ENCODE data around the gene IGF2R. TPM values are rescaled to one million over a fixed set of nuclear protein-coding genes. Genes with fewer than 3 reads are reported as not detected.
"Not testable (repeated sequence)": the region's sequence is repeated elsewhere in the genome, so short reads cannot be mapped to it uniquely, and the experiment has no call there.

Gene IGF2R
- polyA plus RNA-seq, 1 donor (not counting 4 experiments of a cell fraction or from before 2014, with no cell fraction given) = 40.9 TPM

DNA sequence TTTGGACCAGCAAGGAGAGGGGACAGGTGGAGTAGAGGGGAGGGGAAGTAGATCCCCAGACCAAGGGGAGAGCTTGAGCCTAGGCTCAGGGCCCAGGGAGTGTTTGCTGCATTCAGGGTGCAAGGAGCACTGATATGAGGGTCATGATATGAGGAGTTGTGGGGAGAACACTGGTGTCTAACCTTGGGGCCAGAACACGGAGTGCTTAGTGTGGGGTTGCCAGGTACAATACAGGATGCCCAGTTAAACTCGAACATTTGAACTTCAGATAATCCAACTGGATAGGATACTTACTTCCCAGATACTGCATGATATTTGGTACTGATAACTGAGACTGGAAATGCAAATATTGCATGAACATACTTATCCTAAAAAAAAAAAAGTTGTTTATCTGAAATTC lies 155.1 kb downstream of the IGF2R start:
- Histone ChIP-seq H3K36me3 (ENCODE audit: control insufficient read depth in 2 of 2, extremely low read depth in 1 of 2, insufficient read depth in 2 of 2, low read length in 2 of 2) (peaks cover 0 to 6% of the 10 kb centered on the region in 2 experiments), H3K4me3 (ENCODE audit: control insufficient read depth in 2 of 3, extremely low read depth in 1 of 3, insufficient read depth in 2 of 3, low read depth in 1 of 3, low read length in 3 of 3) (no peak overlapping the region), H3K79me2 (ENCODE audit: control insufficient read depth, insufficient read depth, low read length) (no peaks in the 10 kb centered on the region), H3K4me1 (ENCODE audit: control insufficient read depth, extremely low read depth, insufficient read depth, low read length) (no peaks in the 10 kb centered on the region), H4K20me1 (ENCODE audit: control insufficient read depth, extremely low read depth, insufficient read depth, low read length) (no peaks in the 10 kb centered on the region), H3K4me2 (ENCODE audit: control insufficient read depth, extremely low read depth, insufficient read depth, low read depth, low read length) (no peak overlapping the region), H3K9me3 (ENCODE audit: control insufficient read depth, low read depth, low read length) (no peaks in the 10 kb centered on the region), H2AFZ (ENCODE audit: control insufficient read depth, low read length) (no peak overlapping the region), H3K9ac (ENCODE audit: control insufficient read depth, extremely low read depth, insufficient read depth, low read length) (no peak overlapping the region), H3K9me1 (ENCODE audit: control insufficient read depth, extremely low read depth, insufficient read depth, low read length) (no peaks in the 10 kb centered on the region), H3K27ac (ENCODE audit: control insufficient read depth, insufficient read depth, low read length) (no peak overlapping the region), H3K27me3 (ENCODE audit: control insufficient read depth, extremely low read depth, insufficient read depth, low read length) (no peaks in the 10 kb centered on the region)
- DNase-seq (ENCODE audit: low read depth, low spot score) = no peak
- no peak for FAIRE-seq
- TF ChIP-seq, protein P1, sequence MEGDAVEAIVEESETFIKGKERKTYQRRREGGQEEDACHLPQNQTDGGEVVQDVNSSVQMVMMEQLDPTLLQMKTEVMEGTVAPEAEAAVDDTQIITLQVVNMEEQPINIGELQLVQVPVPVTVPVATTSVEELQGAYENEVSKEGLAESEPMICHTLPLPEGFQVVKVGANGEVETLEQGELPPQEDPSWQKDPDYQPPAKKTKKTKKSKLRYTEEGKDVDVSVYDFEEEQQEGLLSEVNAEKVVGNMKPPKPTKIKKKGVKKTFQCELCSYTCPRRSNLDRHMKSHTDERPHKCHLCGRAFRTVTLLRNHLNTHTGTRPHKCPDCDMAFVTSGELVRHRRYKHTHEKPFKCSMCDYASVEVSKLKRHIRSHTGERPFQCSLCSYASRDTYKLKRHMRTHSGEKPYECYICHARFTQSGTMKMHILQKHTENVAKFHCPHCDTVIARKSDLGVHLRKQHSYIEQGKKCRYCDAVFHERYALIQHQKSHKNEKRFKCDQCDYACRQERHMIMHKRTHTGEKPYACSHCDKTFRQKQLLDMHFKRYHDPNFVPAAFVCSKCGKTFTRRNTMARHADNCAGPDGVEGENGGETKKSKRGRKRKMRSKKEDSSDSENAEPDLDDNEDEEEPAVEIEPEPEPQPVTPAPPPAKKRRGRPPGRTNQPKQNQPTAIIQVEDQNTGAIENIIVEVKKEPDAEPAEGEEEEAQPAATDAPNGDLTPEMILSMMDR (optimal IDR thresholded peaks at IDR 0.05 in 1 of 3, IDR thresholded peaks at IDR 0.05 in 1 of 3, conservative IDR thresholded peaks at IDR 0.05 in 1 of 3; ENCODE audit: extremely low read depth in 1 of 3, insufficient read depth in 2 of 3, low read length in 3 of 3) = no peak
- TF ChIP-seq EZH2 (IDR thresholded peaks at IDR 0.05; ENCODE audit: low read length) = no peak
- dilution Hi-C loops (cut with MboI; ENCODE audit: extremely low pct_ligation_motif_present, low sequenced_read_pairs) = no loop called here

DNA sequence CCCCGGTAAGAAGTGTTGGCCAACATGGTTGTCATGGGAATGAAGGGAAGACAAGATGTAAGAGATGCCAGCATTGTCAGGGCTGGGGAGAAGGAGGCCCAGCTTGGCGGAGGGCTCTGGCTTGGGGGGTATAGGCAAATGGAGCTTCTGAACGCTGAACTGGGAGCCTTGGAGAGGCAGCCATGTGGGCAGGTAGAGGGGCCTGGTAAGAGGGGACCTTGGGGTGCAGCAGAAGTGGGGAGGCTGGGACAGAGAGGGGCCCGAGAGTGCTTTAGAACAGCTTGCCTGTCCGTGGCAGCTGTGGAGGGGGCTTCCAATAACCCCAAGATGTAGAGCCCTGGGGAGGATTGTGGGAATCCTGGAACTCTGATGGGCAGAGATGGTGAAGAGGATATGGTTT lies 155.7 kb downstream of the IGF2R start:
- H3K9ac ChIP-seq (ENCODE audit: control insufficient read depth, extremely low read depth, insufficient read depth, low read length) = no peak overlapping the region
- no peak for DNase-seq (ENCODE audit: low read depth, low spot score)
- no peaks in the 10 kb centered on the region for H3K9me1 ChIP-seq (ENCODE audit: control insufficient read depth, extremely low read depth, insufficient read depth, low read length)
- H3K4me2 ChIP-seq (ENCODE audit: control insufficient read depth, extremely low read depth, insufficient read depth, low read depth, low read length) = no peak overlapping the region
- no peak for FAIRE-seq
- H3K27me3 ChIP-seq (ENCODE audit: control insufficient read depth, extremely low read depth, insufficient read depth, low read length) = no peaks in the 10 kb centered on the region
- no peaks in the 10 kb centered on the region for H3K79me2 ChIP-seq (ENCODE audit: control insufficient read depth, insufficient read depth, low read length)
- no peaks in the 10 kb centered on the region for H3K4me1 ChIP-seq (ENCODE audit: control insufficient read depth, extremely low read depth, insufficient read depth, low read length)
- no peak for TF ChIP-seq EZH2 (IDR thresholded peaks at IDR 0.05; ENCODE audit: low read length)
- TF ChIP-seq, protein P1 (optimal IDR thresholded peaks at IDR 0.05 in 1 of 3, IDR thresholded peaks at IDR 0.05 in 1 of 3, conservative IDR thresholded peaks at IDR 0.05 in 1 of 3; ENCODE audit: extremely low read depth in 1 of 3, insufficient read depth in 2 of 3, low read length in 3 of 3) = no peak
- H4K20me1 ChIP-seq (ENCODE audit: control insufficient read depth, extremely low read depth, insufficient read depth, low read length) = no peaks in the 10 kb centered on the region
- H2AFZ ChIP-seq (ENCODE audit: control insufficient read depth, low read length) = no peak overlapping the region
- H3K36me3 ChIP-seq (ENCODE audit: control insufficient read depth in 2 of 2, extremely low read depth in 1 of 2, insufficient read depth in 2 of 2, low read length in 2 of 2) = peaks cover 0 to 6% of the 10 kb centered on the region in 2 experiments
- H3K27ac ChIP-seq (ENCODE audit: control insufficient read depth, insufficient read depth, low read length) = no peak overlapping the region
- dilution Hi-C loops (cut with MboI; ENCODE audit: extremely low pct_ligation_motif_present, low sequenced_read_pairs) = no loop called here
- H3K4me3 ChIP-seq (ENCODE audit: control insufficient read depth in 2 of 3, extremely low read depth in 1 of 3, insufficient read depth in 2 of 3, low read depth in 1 of 3, low read length in 3 of 3) = no peak overlapping the region
- H3K9me3 ChIP-seq (ENCODE audit: control insufficient read depth, low read depth, low read length) = no peaks in the 10 kb centered on the region

GRCh38 chr6:160125105-160125504 lies 156.2 kb downstream of the IGF2R start:
- H2AFZ ChIP-seq (ENCODE audit: control insufficient read depth, low read length); H3K27ac ChIP-seq (ENCODE audit: control insufficient read depth, insufficient read depth, low read length); H3K4me1 ChIP-seq (ENCODE audit: control insufficient read depth, extremely low read depth, insufficient read depth, low read length); H4K20me1 ChIP-seq (ENCODE audit: control insufficient read depth, extremely low read depth, insufficient read depth, low read length); DNase-seq (ENCODE audit: low read depth, low spot score); dilution Hi-C loops (cut with MboI; ENCODE audit: extremely low pct_ligation_motif_present, low sequenced_read_pairs); H3K4me2 ChIP-seq (ENCODE audit: control insufficient read depth, extremely low read depth, insufficient read depth, low read depth, low read length); H3K79me2 ChIP-seq (ENCODE audit: control insufficient read depth, insufficient read depth, low read length); H3K4me3 ChIP-seq (ENCODE audit: control insufficient read depth in 2 of 3, extremely low read depth in 1 of 3, insufficient read depth in 2 of 3, low read depth in 1 of 3, low read length in 3 of 3); FAIRE-seq; H3K9ac ChIP-seq (ENCODE audit: control insufficient read depth, extremely low read depth, insufficient read depth, low read length); H3K9me3 ChIP-seq (ENCODE audit: control insufficient read depth, low read depth, low read length); H3K9me1 ChIP-seq (ENCODE audit: control insufficient read depth, extremely low read depth, insufficient read depth, low read length); H3K36me3 ChIP-seq (ENCODE audit: control insufficient read depth in 2 of 2, extremely low read depth in 1 of 2, insufficient read depth in 2 of 2, low read length in 2 of 2); H3K27me3 ChIP-seq (ENCODE audit: control insufficient read depth, extremely low read depth, insufficient read depth, low read length): not testable (repeated sequence)

Measured in keratinocyte (primary cell).